Retinal pigment epithelial cell (primary cell): ENCODE data around the gene CCNF.

Experiments used
- DNase-seq: peaks from one replicate; pipeline ENCODE4 v3.0.0-alpha.2; 2010; ENCODE audit warnings: low read depth
- H3K4me3 ChIP-seq: 2 replicates; pipeline ENCODE4 v1.5.1; 2011; ENCODE audit warnings: mild to moderate bottlenecking, low read length, control low read depth, moderate library complexity
- CTCF ChIP-seq: conservative IDR thresholded peaks from 2 replicates; pipeline ENCODE4 v1.5.1; 2011; ENCODE audit warnings: low read depth, low read length, control low read depth, inconsistent platforms

CCNF gene

GRCh38 chr16:2458887-2459646, 29.8 kb downstream of the CCNF start:
- TF ChIP-seq CTCF: no peak
- DNase-seq: no peak
- peak overlapping the region; percentile 67 for H3K4me3 ChIP-seq

GRCh38 chr16:2459647-2460390, 30.6 kb downstream of the CCNF start, which contains the start of gene TEDC2:
Gene TEDC2 (plus strand): TSS chr16:2460109. CDS start chr16:2460145, 36 bp downstream.
- DNase-seq: peak; percentile 71
- no peak for TF ChIP-seq CTCF
- H3K4me3 ChIP-seq: peak within 1 kb of the TSS; percentile 67

GRCh38 chr16:2460391-2460713, 31.1 kb downstream of the CCNF start:
- peak overlapping the region; percentile 67 for H3K4me3 ChIP-seq
- TF ChIP-seq CTCF: no peak
- DNase-seq: no peak

- no peak overlapping the region for H3K4me3 ChIP-seq
- no peak for DNase-seq
Measured at GRCh38 chr16:2460916-2461315, 31.7 kb downstream of the CCNF start.

GRCh38 chr16:2462031-2462866, 33.0 kb downstream of the CCNF start:
- no peak overlapping the region for H3K4me3 ChIP-seq
- DNase-seq: no peak

More at GRCh38 chr16:2460916-2461315, 31.7 kb downstream of the CCNF start:
- TF ChIP-seq CTCF: no peak

GRCh38 chr16:2464333-2464732, 35.1 kb downstream of the CCNF start:
- no peak for TF ChIP-seq CTCF
- H3K4me3 ChIP-seq: no peak overlapping the region
- DNase-seq: no peak

More at GRCh38 chr16:2462031-2462866, 33.0 kb downstream of the CCNF start:
- TF ChIP-seq CTCF: no peak
